AG04450 (cell line): ENCODE measurements around the gene POLR2J3. TPM values are rescaled to one million over a fixed set of nuclear protein-coding genes. Genes with fewer than 3 reads are reported as not detected.
"Not testable (repeated sequence)": the region's sequence is repeated elsewhere in the genome, so short reads cannot be mapped to it uniquely, and the experiment has no call there.

ENCODE experiments used
- CTCF ChIA-PET: fragments of 300-600, 350-600 bp; formaldehyde crosslinking; extraction: SDS; loops from one replicate; lab custom pipeline; 2022; ENCODE audit warnings: antibody characterized with exemption, inconsistent platforms; lab: Charles Lee
- POLR2A ChIA-PET: fragments of 350-600 bp; formaldehyde crosslinking; extraction: SDS; loops from one replicate; lab custom pipeline; 2021; ENCODE audit warnings: antibody characterized with exemption, inconsistent platforms; lab: Yijun Ruan, JAX
- DNase-seq: peaks from one replicate; pipeline ENCODE4 v3.0.0-alpha.2; 2011; ENCODE audit warnings: low read depth, low spot score
- H3K27ac ChIP-seq: one replicate; pipeline ENCODE4 v1.5.1; 2012; ENCODE audit warnings: low read depth, low read length, control low read depth
- H3K27me3 ChIP-seq: one replicate; pipeline ENCODE4 v1.6.0; 2012; ENCODE audit warnings: low read length; ENCODE audit not compliant: control insufficient read depth, insufficient read depth
- H3K4me3 ChIP-seq: 2 replicates; pipeline ENCODE4 v1.5.1; 2011; ENCODE audit warnings: mild to moderate bottlenecking, low read depth, low read length, control low read depth
- H3K9me3 ChIP-seq: 2 replicates; pipeline ENCODE4 v1.5.1; 2012; ENCODE audit warnings: low read length; ENCODE audit not compliant: control insufficient read depth, insufficient read depth
- polyA plus RNA-seq: library from polyadenylated mRNA; depleted of rRNA; stranded (reverse); fragments of >200 nt; gene quantifications from 2 replicates; pipeline ENCODE4 v1.2.3, GENCODE V29; 2011

POLR2J3 gene
- polyA plus RNA-seq, 1 experiment, result 59.9 TPM

DNA sequence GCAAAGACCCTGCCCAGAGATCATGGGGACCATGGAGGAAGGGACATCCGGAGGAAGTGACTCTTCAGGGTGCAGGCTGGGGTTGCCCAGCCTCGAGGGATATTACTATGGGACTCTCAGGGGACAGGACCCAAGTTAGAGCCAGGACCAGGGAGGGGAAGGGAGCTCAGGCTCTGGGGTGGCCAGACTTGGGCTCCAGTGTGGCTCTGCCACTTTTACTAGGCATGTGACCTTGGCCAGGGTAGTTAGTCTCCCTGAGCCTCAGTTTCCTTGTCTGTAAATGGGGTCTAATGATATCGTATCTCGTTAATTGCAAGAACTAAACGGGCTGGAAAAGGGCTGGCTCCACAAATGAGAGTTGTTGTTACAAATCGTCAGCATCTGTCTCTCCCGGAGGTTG, 38.1 kb upstream of the POLR2J3 start:
- POLR2A ChIA-PET, result not testable (repeated sequence)

DNA sequence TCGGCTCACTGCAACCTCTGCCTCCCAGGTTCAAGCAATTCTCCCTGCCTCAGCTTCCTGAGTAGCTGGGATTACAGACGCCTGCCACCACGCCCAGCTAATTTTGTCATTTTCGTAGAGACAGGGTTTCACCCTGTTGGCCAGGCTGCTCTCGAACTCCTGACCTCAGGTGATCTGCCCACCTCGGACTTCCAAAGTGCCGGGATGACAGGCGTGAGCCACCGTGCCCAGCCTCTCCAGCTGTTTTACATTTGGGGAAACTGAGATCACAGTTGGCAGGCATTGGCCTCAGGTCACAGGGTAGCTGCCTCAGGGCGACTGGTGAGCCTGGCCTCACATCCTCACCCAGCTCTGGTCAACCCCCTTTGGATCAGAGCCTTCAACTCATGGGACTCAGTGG, 37.4 kb upstream of the POLR2J3 start:
- DNase-seq, CTCF ChIA-PET, H3K9me3 ChIP-seq, H3K27ac ChIP-seq, H3K27me3 ChIP-seq, POLR2A ChIA-PET, H3K4me3 ChIP-seq: not testable (repeated sequence)

More for the DNA sequence above, 38.1 kb upstream of the POLR2J3 start:
- H3K9me3 ChIP-seq, H3K27ac ChIP-seq, H3K4me3 ChIP-seq, H3K27me3 ChIP-seq, DNase-seq, CTCF ChIA-PET: not testable (repeated sequence)

- CTCF ChIA-PET, H3K9me3 ChIP-seq, DNase-seq, POLR2A ChIA-PET, H3K27me3 ChIP-seq, H3K27ac ChIP-seq, H3K4me3 ChIP-seq: not testable (repeated sequence)
These were observed 34.5 kb upstream of the POLR2J3 start for GRCh38 chr7:102606848-102607247.

DNA sequence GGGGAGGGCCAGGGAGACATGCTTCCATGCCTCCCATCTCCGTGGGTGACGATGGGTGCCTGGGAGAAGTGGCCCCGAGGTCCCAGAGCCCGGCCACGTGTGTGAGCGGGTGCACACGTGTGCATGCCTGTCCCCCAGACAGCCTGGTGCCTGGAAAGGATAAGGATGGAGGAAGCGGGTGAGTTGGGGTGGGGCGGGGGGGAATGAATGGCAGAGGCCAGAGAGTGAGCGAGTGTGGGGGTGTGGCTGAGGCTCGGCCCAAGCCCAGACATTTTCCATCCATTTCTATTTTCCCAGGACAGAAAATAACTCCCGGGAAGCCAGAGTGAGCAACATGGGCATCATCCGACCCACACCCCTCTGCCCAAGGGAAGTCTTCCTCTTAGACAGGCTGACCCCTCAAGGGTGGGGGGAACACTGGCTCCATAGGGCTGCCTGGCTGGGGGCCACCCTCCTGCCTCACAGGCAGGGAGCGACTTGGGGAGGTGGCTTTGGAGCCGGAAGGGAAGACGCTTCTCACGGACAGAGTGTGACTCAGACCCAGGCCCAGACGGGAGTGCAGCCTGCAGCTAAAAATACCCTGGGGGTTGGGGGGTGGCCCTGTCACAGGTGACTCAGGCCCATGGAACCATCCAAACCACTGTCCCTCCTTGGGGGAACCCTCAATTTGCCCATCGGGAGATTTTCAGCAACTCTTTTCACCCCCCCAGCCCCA, 32.2 kb upstream of the POLR2J3 start:
- POLR2A ChIA-PET, result interaction anchor here (0.7 kb wide), 1 partner anchor 531 kb away, joined by 3 read pairs; no protein-coding TSS in a partner anchor
- H3K9me3 ChIP-seq, CTCF ChIA-PET: not testable (repeated sequence)

DNA sequence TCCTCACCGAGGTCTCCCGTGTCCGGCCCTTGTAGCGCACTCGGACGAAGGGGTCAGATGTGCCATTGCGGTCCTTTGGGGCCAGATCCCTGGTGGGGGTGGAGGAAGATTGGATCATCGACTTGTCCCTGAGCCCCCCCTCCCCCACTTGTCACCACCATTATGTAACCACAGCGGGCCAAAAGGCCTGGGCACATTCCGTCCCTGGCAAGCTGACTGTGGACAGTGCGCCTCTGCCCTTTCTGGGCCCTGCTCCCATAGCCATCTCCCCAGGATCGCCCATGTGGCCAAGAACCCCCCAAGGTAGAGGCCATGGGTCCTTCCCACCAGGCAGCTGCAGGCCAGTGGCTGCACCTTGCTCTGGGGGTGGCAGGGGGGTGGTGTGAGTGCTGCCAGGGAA, 29.9 kb upstream of the POLR2J3 start:
- CTCF ChIA-PET, H3K4me3 ChIP-seq, H3K27me3 ChIP-seq, DNase-seq, H3K27ac ChIP-seq, POLR2A ChIA-PET, H3K9me3 ChIP-seq: not testable (repeated sequence)

More for the DNA sequence above, 32.2 kb upstream of the POLR2J3 start:
- H3K27ac ChIP-seq, DNase-seq, H3K4me3 ChIP-seq, H3K27me3 ChIP-seq: not testable (repeated sequence)

- CTCF ChIA-PET, H3K27me3 ChIP-seq: not testable (repeated sequence)
These were observed 27.3 kb upstream of the POLR2J3 start for GRCh38 chr7:102599699-102600098.

DNA sequence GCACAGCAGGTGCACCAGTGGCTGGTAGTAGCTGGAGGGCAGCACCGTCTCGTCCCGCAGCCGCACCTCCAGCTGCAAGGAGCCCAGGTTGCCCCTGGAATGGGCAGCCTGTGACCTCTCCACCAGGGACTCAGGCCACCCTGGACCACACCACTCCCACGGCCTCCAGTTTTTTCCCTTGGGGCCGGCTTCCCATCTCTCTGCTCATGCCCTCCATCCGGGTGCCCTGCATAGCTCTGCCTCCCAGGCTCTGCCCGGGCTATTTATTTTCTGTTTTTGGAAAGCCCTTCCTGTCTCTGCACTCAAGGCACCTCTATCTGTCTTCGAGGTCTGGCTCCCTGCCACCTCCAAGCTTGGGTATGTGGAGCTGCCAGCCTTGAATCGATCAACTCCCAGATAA, 23.7 kb upstream of the POLR2J3 start:
- POLR2A ChIA-PET, H3K27ac ChIP-seq, H3K4me3 ChIP-seq, H3K27me3 ChIP-seq, CTCF ChIA-PET, H3K9me3 ChIP-seq, DNase-seq: not testable (repeated sequence)

More at GRCh38 chr7:102599699-102600098, 27.3 kb upstream of the POLR2J3 start:
- DNase-seq, H3K9me3 ChIP-seq, POLR2A ChIA-PET, H3K4me3 ChIP-seq, H3K27ac ChIP-seq: not testable (repeated sequence)

GRCh38 chr7:102593637-102594334, 21.4 kb upstream of the POLR2J3 start:
- POLR2A ChIA-PET, H3K9me3 ChIP-seq, CTCF ChIA-PET, H3K27me3 ChIP-seq, H3K4me3 ChIP-seq, DNase-seq, H3K27ac ChIP-seq: not testable (repeated sequence)

DNA sequence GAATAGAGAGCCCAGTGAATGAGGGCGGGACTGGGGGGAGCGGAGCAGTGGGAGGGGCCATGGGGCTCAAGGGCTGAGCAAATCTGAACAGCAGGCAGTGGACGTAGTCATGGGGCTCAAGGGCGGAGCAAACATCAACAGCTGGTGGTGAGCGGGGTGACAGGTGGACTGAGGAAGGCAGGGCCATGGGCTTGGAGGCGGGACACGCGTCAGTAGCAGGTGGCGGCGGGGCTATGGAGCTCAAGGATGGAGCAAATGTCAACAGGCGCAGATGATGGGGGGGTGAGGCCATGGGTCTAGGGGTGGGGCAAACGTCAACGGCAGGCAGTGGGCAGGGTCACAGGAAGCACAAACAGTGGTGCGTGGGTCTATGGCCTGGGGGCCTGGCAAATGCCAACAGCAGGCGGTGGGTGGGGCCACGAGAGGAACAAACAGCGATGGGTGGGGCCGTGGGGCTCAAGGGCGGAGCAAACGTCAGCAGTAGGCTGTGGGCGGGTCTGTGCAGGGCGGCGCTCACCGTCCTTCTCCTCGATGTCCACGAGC, 20.2 kb upstream of the POLR2J3 start:
- POLR2A ChIA-PET, CTCF ChIA-PET, H3K27me3 ChIP-seq, H3K9me3 ChIP-seq, H3K4me3 ChIP-seq, H3K27ac ChIP-seq, DNase-seq: not testable (repeated sequence)

GRCh38 chr7:102589857-102590256, 17.5 kb upstream of the POLR2J3 start:
- H3K27me3 ChIP-seq, H3K4me3 ChIP-seq, H3K27ac ChIP-seq, POLR2A ChIA-PET, CTCF ChIA-PET, H3K9me3 ChIP-seq, DNase-seq: not testable (repeated sequence)

GRCh38 chr7:102583495-102583894, 11.1 kb upstream of the POLR2J3 start:
- CTCF ChIA-PET, H3K27ac ChIP-seq, H3K9me3 ChIP-seq, H3K4me3 ChIP-seq, H3K27me3 ChIP-seq, DNase-seq, POLR2A ChIA-PET: not testable (repeated sequence)

GRCh38 chr7:102581722-102582121, 9.3 kb upstream of the POLR2J3 start:
- H3K4me3 ChIP-seq, DNase-seq, H3K9me3 ChIP-seq, POLR2A ChIA-PET, CTCF ChIA-PET, H3K27me3 ChIP-seq, H3K27ac ChIP-seq: not testable (repeated sequence)
